K562 (cell line): ENCODE measurements around the gene MBP. TPM values are rescaled to one million over a fixed set of nuclear protein-coding genes. Genes with fewer than 3 reads are reported as not detected.

Source experiments
- ATAC-seq: fragments of 200-7000 bp; cut with Tn5 transposase; 3 replicates; pipeline ENCODE4 v1.9.1; 2020; ENCODE audit warnings: moderate library complexity
- BruUV-seq: library from RNA; stranded (reverse); fragments of 400-500 nt; replicated peaks from 2 replicates; lab custom pipeline; 2021; lab: Mats Ljungman, UMichigan
- CTCF ChIA-PET: fragments of 300-600 bp; formaldehyde crosslinking; extraction: SDS; loops from one replicate; lab custom pipeline; 2021; ENCODE audit warnings: low intra/inter-chr PET ratio; lab: Yijun Ruan, JAX
- POLR2A ChIA-PET: fragments of 300-600, 350-650 bp; sonication (Branson Sonifier 250); formaldehyde crosslinking; extraction: SDS; loops from one replicate; lab custom pipeline; 2021; ENCODE audit warnings: antibody characterized with exemption, inconsistent platforms; lab: Yijun Ruan, JAX
- DNase-seq, 4 experiments: peaks; one replicate each; pipeline versions ENCODE4 v3.0.0 to v3.0.0-alpha.2; 2011 to 2018; ENCODE audit warnings: low spot score in 3 of 4, mixed read lengths in 3 of 4; ENCODE audit errors: extremely low read depth in 1 of 4
- FAIRE-seq: peaks from 2 replicates; lab custom pipeline; 2011; peaks lifted over from hg19 to GRCh38; lab: Jason Lieb, UNC
- H2AFZ ChIP-seq: 2 replicates; pipeline ENCODE4 v1.6.0; 2011; ENCODE audit warnings: low read depth, low read length, control low read depth, inconsistent platforms
- H3K27ac ChIP-seq: fragments of 200-600 bp; 3 replicates; pipeline ENCODE4 v1.8.0; 2011; ENCODE audit warnings: low read depth, mild to moderate bottlenecking, control low read depth, inconsistent platforms, low read length, moderate library complexity, mixed read lengths; ENCODE audit errors: extremely low read depth
- H3K27me3 ChIP-seq, 2 experiments: fragments of 300-600 bp in 1 of 2; 2 replicates in 1 of 2; 3 replicates in 1 of 2; pipeline versions ENCODE4 v1.6.0 to v1.8.0; 2011; ENCODE audit warnings: inconsistent platforms in 2 of 2, low read length in 2 of 2, mild to moderate bottlenecking in 1 of 2, mixed read lengths in 1 of 2, moderate library complexity in 1 of 2; ENCODE audit not compliant: control insufficient read depth in 2 of 2, insufficient read depth in 2 of 2
- H3K36me3 ChIP-seq: fragments of 300-600 bp; 3 replicates; pipeline ENCODE4 v1.8.0; 2011; ENCODE audit warnings: mild to moderate bottlenecking, low read length, inconsistent platforms; ENCODE audit not compliant: control insufficient read depth, insufficient read depth
- H3K4me1 ChIP-seq, 2 experiments: fragments of 200-600 bp in 1 of 2; replicated peaks in 1 of 2; 2 replicates in 1 of 2; 3 replicates in 1 of 2; pipeline versions ENCODE4 v1.5.1 to v1.8.0; 2011; ENCODE audit warnings: inconsistent platforms in 2 of 2, low read length in 2 of 2, mild to moderate bottlenecking in 1 of 2, mixed read lengths in 1 of 2, moderate library complexity in 1 of 2; ENCODE audit not compliant: control insufficient read depth in 2 of 2, insufficient read depth in 2 of 2
- H3K4me2 ChIP-seq: 2 replicates; pipeline ENCODE4 v1.6.1; 2011; ENCODE audit warnings: low read length, control low read depth, inconsistent platforms, mixed read lengths; ENCODE audit not compliant: insufficient read depth
- H3K4me3 ChIP-seq: fragments of 200-600 bp; sonication (generic), shearing (Covaris generic); 2 replicates; pipeline ENCODE4 v1.5.1; 2016; ENCODE audit warnings: control low read depth, inconsistent platforms
- H3K79me2 ChIP-seq: fragments of 200-600 bp; 3 replicates; pipeline ENCODE4 v1.8.0; 2011; ENCODE audit warnings: low read length, inconsistent platforms; ENCODE audit not compliant: control insufficient read depth, insufficient read depth
- H3K9ac ChIP-seq, 2 experiments: 2 replicates each; pipeline versions ENCODE4 v1.6.0 to v1.6.1; 2011; ENCODE audit warnings: low read depth in 2 of 2, low read length in 2 of 2, control low read depth in 1 of 2, inconsistent platforms in 1 of 2, mild to moderate bottlenecking in 1 of 2, mixed read lengths in 1 of 2; ENCODE audit not compliant: insufficient read depth in 1 of 2
- H3K9me1 ChIP-seq: one replicate; pipeline ENCODE4 v1.6.0; 2011; ENCODE audit warnings: inconsistent platforms, mild to moderate bottlenecking, low read length, moderate library complexity; ENCODE audit not compliant: control insufficient read depth, insufficient read depth
- H3K9me3 ChIP-seq: replicated peaks from 2 replicates; pipeline ENCODE4 v1.5.1; 2011; ENCODE audit warnings: low read depth, low read length, inconsistent platforms; ENCODE audit not compliant: control insufficient read depth, insufficient read depth
- H4K20me1 ChIP-seq: replicated peaks from 2 replicates; pipeline ENCODE4 v1.6.1; 2011; ENCODE audit warnings: low read length, inconsistent platforms, mixed read lengths; ENCODE audit not compliant: control insufficient read depth, insufficient read depth
- CTBP1 ChIP-seq: fragments of 450-650 bp; IDR thresholded peaks from 2 replicates; pipeline ENCODE4 v1.6.1; 2016; ENCODE audit warnings: borderline replicate concordance
- DIDO1 ChIP-seq: fragments of 450-650 bp; IDR thresholded peaks from 2 replicates; pipeline ENCODE4 v1.6.1; 2016; ENCODE audit warnings: low read depth, missing biosample characterization, missing genetic modification characterization
- DMBX1 ChIP-seq: fragments of 250-450 bp; sonication (Bioruptor Pico); IDR thresholded peaks from 2 replicates; pipeline ENCODE4 v1.8.0; 2022; ENCODE audit warnings: inconsistent platforms, mild to moderate bottlenecking, moderate library complexity, borderline replicate concordance
- L3MBTL2 ChIP-seq: fragments of 450-650 bp; IDR thresholded peaks from 2 replicates; pipeline ENCODE4 v1.6.1; 2016; ENCODE audit warnings: mild to moderate bottlenecking, moderate library complexity
- PTTG1 ChIP-seq: fragments of 450-650 bp; IDR thresholded peaks from 2 replicates; pipeline ENCODE4 v1.6.1; 2016; ENCODE audit warnings: low read depth, mild to moderate bottlenecking, missing genetic modification characterization, missing compliant biosample characterization
- SAFB ChIP-seq: fragments of 200-400 bp; formaldehyde crosslinking; IDR thresholded peaks from 2 replicates; pipeline ENCODE4 v1.6.1; 2017; ENCODE audit warnings: low read depth, low read length, borderline replicate concordance
- ZNF133 ChIP-seq: fragments of 250-450 bp; sonication (Bioruptor Pico); IDR thresholded peaks from 2 replicates; pipeline ENCODE4 v1.4.0; 2020; ENCODE audit warnings: mild to moderate bottlenecking
- ZNF263 ChIP-seq: sonication (generic); formaldehyde crosslinking; IDR thresholded peaks from 2 replicates; pipeline ENCODE4 v1.8.0; 2022; ENCODE audit warnings: mild to moderate bottlenecking, missing genetic modification reagents, borderline replicate concordance
- WGBS: fragments of 100-300 bp; shearing (Covaris generic); methylation state at CpG from one replicate; pipeline ENCODE4 v1.1.6; 2016; ENCODE audit warnings: low coverage, mixed read lengths; ENCODE audit not compliant: insufficient coverage; ENCODE audit errors: missing lambda C conversion rate; 5-methylcytosine and 5-hydroxymethylcytosine counted together
- in situ Hi-C: fragments of 300-500 bp; cut with MboI; formaldehyde crosslinking; loops from 4 replicates; pipeline ENCODE4 v1.15.0; 2018; ENCODE audit warnings: inconsistent platforms, mixed read lengths
- intact Hi-C: fragments of 100-400 bp; cut with micrococcal nuclease; formaldehyde crosslinking; loops from 2 replicates; pipeline ENCODE4 v1.14.2; 2022
- polyA plus RNA-seq, 8 experiments: library from polyadenylated mRNA; depleted of rRNA in 4 of 8; stranded (reverse) in 5 of 8; unstranded in 3 of 8; fragments of >200 nt; fragmentation: Nextera tagmentation in 2 of 8; fragmentation: Illumina TruSeq in 1 of 8; extraction: Ambion mirVana in 2 of 8; extraction: Trizol in 1 of 8; gene quantifications; 2 replicates each; pipeline versions ENCODE4 v1.2.1 to v1.2.3, GENCODE V29; 2011 to 2014; ENCODE audit warnings: inconsistent platforms in 1 of 8, missing spikeins in 1 of 8
- total RNA-seq, 7 experiments: library from RNA; depleted of rRNA in 6 of 7; stranded (reverse); fragments of >200 nt in 6 of 7; fragmentation: Illumina TruSeq in 2 of 7; extraction: Trizol in 2 of 7; gene quantifications; 2 replicates each; pipeline versions ENCODE4 v1.2.1 to v1.2.3, GENCODE V29; 2011 to 2021; ENCODE audit warnings: low replicate concordance in 1 of 7

MBP gene
- total and polyA plus RNA-seq, 9 of the 15 experiments (the other 6 are each of a cell fraction or from before 2014, with no cell fraction given): 0.09 TPM; not detected in 8

DNA sequence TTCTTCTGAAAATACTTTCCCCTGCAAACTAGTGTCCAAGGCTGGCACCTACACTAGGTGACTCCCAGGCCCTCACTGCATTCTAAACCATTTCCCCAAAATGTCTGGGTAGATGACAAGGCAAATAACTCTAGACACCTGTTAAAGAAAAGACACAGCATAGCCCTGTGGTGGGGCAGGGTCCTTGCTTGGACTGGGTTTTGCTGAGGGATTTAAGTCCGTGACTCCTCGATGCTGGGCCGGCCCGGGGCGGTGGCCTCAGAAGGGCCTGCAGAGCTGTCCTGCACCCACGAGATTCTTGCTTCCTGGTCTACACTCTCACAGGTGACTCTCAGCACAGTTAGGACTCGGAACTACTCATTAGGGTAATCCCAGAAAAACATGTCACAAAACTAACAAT is 55.2 kb downstream of the MBP start:
- Histone ChIP-seq H3K4me3 (no peak overlapping the region), H3K36me3 (no peaks in the 10 kb centered on the region), H3K9me1 (no peaks in the 10 kb centered on the region), H3K4me2 (no peak overlapping the region), H4K20me1 (no peaks in the 10 kb centered on the region), H3K4me1 (no peaks in the 10 kb centered on the region; a peak in 2 of 5 replicates), H3K79me2 (no peaks in the 10 kb centered on the region), H2AFZ (no peak overlapping the region), H3K9ac (no peak overlapping the region), H3K27ac (no peak overlapping the region), H3K9me3 (no peaks in the 10 kb centered on the region), H3K27me3 (peaks cover 0 to 24% of the 10 kb centered on the region in 2 experiments; a peak in 2 of 5 replicates)
- TF ChIP-seq SAFB: no peak
- no peak for TF ChIP-seq CTBP1
- TF ChIP-seq ZNF133 (CRISPR knock-in tag): no peak
- ATAC-seq (no peak), DNase-seq (no peak), FAIRE-seq (no peak)
- no TSS peak for BruUV-seq
- 0% methylated on average over 7 of the region's 7 CpGs for WGBS
- intact Hi-C loops: no loop called here
- CTCF ChIA-PET: no interaction called here
- POLR2A ChIA-PET: no interaction called here
- in situ Hi-C loops: no loop called here

DNA sequence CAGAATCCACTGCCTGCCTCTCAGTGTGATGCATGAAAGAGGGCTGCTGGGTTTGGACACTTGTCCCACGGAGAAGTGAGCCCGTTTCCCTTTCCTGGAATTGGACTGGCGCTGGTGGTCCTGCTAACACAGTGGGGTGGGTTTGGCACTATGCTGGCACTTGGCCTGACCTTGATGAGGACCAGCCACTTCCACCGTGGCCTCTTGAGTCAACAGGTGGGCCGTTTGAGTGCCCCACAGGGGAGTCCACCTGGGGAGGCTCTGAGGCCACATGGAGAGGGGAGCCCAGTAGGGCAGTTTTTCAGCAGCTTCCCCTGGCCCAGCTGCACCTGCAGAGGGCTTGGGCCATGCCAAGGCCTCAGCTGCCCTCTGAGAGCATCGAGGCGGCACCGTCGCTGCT is 56.5 kb downstream of the MBP start:
- CTCF ChIA-PET: no interaction called here
- intact Hi-C loops: no loop called here
- no peak overlapping the region for H3K27ac ChIP-seq
- FAIRE-seq (no peak), DNase-seq (no peak), ATAC-seq (no peak)
- no peaks in the 10 kb centered on the region for H3K9me3 ChIP-seq
- in situ Hi-C loops: no loop called here
- H3K9me1 ChIP-seq: no peaks in the 10 kb centered on the region
- no peaks in the 10 kb centered on the region for H3K79me2 ChIP-seq
- no peak overlapping the region for H3K4me2 ChIP-seq
- TF ChIP-seq DMBX1 (CRISPR knock-in tag) (no peak), DIDO1 (tag) (no peak), PTTG1 (tag) (no peak), ZNF263 (CRISPR knock-in tag) (no peak), L3MBTL2 (no peak)
- POLR2A ChIA-PET: no interaction called here
- H2AFZ ChIP-seq: no peak overlapping the region
- WGBS: 0% methylated on average over 7 of the region's 9 CpGs
- no peak overlapping the region for H3K4me3 ChIP-seq
- H3K4me1 ChIP-seq: no peaks in the 10 kb centered on the region; a peak in 2 of 5 replicates
- H3K36me3 ChIP-seq: no peaks in the 10 kb centered on the region
- peaks cover 0 to 23% of the 10 kb centered on the region in 2 experiments; a peak in 2 of 5 replicates for H3K27me3 ChIP-seq
- no TSS peak for BruUV-seq
- no peaks in the 10 kb centered on the region for H4K20me1 ChIP-seq
- H3K9ac ChIP-seq: no peak overlapping the region
